Lower leg skin (tissue), 4 donors: ENCODE results near the gene CNOT4. TPM values are rescaled to one million over a fixed set of nuclear protein-coding genes. Genes with fewer than 3 reads are reported as not detected.

Experiments used
- DNase-seq, 2 donors: peaks; one replicate each; pipeline ENCODE4 v3.0.0-alpha.2; 2019; ENCODE audit warnings: low spot score in 2 of 2
- H3K4me3 ChIP-seq: fragments of 200-600 bp; sonication (generic); 2 replicates; pipeline ENCODE4 v1.5.1; 2017; ENCODE audit warnings: mild to moderate bottlenecking, low read depth; ENCODE audit not compliant: poor library complexity, severe bottlenecking
- POLR2A ChIP-seq, 2 donors: fragments of 450-650 bp; IDR thresholded peaks; one replicate each; pipeline ENCODE4 v1.6.1; 2016 to 2017; ENCODE audit warnings: antibody characterized with exemption in 2 of 2, mild to moderate bottlenecking in 1 of 2, moderate library complexity in 1 of 2
- WGBS, 2 donors: methylation state at CpG; one replicate each; pipeline ENCODE4 v1.1.5; 2018; 5-methylcytosine and 5-hydroxymethylcytosine counted together
- intact Hi-C: fragments of 100-400 bp; cut with DNase I; formaldehyde crosslinking; loops from one replicate; pipeline ENCODE4 v1.15.0; 2023; ENCODE audit warnings: low total_unique reads
- total RNA-seq, 4 donors: library from RNA; depleted of rRNA; stranded (reverse); fragments of >200 nt; gene quantifications; one replicate each; pipeline ENCODE4 v1.1.0, GENCODE V29; 2016
- TF ChIP-seq, protein P1 (sequence below), 3 donors: fragments of 450-650 bp; IDR thresholded peaks; one replicate each; pipeline ENCODE4 v1.5.1; 2016; ENCODE audit warnings: antibody characterized with exemption in 3 of 3, mild to moderate bottlenecking in 3 of 3, moderate library complexity in 2 of 3

Gene CNOT4
- total RNA-seq, 4 donors from 2014 or later: 13.4 to 20.4 (median 16.4) TPM

DNA sequence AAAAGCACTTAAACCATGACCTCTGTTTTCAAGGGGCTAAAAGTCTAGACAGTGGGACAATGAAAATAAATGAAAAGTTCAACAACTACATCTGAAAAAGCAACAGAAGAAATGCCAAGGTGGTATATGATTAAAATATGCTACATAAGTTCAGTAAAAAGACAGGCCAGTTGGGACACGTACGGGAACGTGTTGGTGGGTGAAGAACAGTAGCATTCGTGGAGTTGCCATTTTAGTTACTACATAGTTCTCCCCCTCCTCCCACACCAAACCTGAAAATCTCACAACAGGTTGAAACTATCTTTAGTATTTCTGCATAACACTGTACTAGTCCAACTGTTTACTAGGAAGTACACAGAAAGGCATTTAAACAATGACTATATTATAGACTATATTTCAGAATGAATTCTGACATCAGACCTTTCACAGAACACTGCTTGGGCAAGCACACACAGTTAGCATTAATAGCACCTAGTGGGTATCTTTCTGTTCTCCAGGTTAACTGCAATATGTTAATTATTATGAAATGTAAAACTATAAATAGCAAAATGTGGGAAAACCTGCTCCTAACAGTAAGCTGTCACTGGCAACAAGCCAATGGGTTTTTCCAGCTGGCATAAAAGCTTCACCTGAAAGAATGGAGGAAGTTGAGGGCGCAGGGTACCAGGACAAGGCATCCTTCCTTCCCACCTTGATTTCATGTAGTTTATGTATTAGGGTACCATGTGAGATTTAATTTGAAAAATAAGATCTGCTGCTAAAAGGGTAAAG, 141.3 kb downstream of the CNOT4 start:
- no peak for DNase-seq
- intact Hi-C loops: no loop called here
- WGBS, 2 donors: 67 to 71% methylated on average over 5 of the region's 5 CpGs
- TF ChIP-seq, protein P1, sequence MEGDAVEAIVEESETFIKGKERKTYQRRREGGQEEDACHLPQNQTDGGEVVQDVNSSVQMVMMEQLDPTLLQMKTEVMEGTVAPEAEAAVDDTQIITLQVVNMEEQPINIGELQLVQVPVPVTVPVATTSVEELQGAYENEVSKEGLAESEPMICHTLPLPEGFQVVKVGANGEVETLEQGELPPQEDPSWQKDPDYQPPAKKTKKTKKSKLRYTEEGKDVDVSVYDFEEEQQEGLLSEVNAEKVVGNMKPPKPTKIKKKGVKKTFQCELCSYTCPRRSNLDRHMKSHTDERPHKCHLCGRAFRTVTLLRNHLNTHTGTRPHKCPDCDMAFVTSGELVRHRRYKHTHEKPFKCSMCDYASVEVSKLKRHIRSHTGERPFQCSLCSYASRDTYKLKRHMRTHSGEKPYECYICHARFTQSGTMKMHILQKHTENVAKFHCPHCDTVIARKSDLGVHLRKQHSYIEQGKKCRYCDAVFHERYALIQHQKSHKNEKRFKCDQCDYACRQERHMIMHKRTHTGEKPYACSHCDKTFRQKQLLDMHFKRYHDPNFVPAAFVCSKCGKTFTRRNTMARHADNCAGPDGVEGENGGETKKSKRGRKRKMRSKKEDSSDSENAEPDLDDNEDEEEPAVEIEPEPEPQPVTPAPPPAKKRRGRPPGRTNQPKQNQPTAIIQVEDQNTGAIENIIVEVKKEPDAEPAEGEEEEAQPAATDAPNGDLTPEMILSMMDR (IDR thresholded peaks at IDR 0.05): no peak
- TF ChIP-seq POLR2A (IDR thresholded peaks at IDR 0.05): no peak
- H3K4me3 ChIP-seq: no peak overlapping the region

DNA sequence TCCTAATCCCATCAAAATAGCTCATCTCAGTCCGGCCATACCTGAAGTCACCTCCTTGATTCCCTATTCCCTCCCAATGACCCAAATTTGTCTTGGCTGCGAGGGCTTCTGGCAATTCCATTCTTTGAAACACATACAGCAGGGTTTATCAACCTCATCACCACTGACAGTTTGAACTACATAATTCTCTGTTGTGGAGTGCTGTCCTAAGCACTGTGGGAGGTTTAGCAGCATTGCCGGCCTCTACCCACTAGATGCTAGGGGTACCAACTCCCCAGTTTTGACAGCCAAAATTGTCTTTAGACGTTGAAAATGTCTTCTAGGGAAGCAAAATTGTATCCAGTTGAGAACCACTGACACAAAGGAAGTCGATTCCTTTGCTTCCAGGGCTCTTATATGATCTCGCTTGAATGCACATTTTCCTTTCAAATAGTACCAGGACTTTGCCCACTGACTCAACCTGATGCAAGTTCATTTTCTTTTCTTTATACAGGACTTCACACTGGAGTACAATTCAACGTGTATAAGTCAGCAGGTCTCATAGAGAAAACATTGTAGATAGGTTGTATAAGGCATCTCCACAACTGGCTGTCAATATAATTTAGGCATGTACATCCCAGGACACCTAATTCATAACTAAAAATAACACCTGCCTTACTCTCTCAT, 142.9 kb downstream of the CNOT4 start:
- TF ChIP-seq POLR2A (IDR thresholded peaks at IDR 0.05): no peak
- TF ChIP-seq, protein P1 (IDR thresholded peaks at IDR 0.05): no peak
- DNase-seq: no peak
- WGBS, 2 donors: 91 to 93% methylated on average over 7 of the region's 7 CpGs
- intact Hi-C loops: no loop called here
- H3K4me3 ChIP-seq: no peak overlapping the region

DNA sequence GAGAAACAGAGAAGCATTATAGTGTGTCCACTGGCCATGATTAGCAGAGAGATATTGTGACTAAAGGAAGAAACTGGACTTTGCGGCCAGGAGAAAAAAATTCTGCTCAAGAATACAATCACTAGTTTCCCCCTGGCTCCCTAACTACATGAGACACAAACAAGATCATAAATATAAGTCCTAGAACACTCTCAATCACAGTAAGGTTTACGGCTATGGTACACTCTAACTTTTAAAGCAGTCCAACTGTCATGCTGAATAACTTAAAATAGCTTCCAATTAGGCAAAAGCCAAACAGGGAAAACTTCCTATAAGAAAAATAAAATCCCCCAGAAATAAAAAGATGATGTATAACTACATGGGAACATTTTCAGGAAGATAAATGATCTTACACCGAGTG, 144.2 kb downstream of the CNOT4 start:
- DNase-seq: no peak
- H3K4me3 ChIP-seq: no peak overlapping the region
- 72 to 83% methylated on average over 3 of the region's 3 CpGs for WGBS, 2 donors
- intact Hi-C loops: no loop called here
- TF ChIP-seq, protein P1 (IDR thresholded peaks at IDR 0.05): no peak
- TF ChIP-seq POLR2A (IDR thresholded peaks at IDR 0.05): no peak

DNA sequence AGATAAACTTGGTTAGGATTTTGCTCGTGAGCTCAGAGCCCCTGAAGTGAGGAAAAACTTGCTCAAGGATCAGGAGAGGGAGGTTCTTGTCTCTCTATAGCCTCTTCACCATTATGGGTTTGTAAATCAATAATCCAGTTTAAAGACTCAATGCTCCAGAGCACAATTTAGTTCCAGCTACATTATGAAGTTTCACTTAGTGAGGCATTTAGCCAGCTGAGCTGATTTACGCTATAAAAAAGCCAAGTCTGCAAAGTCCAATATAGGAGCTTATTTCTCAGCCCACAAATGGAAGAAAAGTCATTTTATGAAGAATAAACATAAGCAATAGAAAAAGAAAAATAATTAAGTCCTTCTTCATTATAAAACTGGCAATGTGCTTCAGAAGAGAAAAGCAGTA, 145.7 kb downstream of the CNOT4 start:
- WGBS, 2 donors: 79 to 88% methylated on average over 2 of the region's 2 CpGs
- no peak for TF ChIP-seq POLR2A (IDR thresholded peaks at IDR 0.05)
- TF ChIP-seq, protein P1 (IDR thresholded peaks at IDR 0.05): no peak
- H3K4me3 ChIP-seq: no peak overlapping the region
- DNase-seq: no peak
- intact Hi-C loops: no loop called here

DNA sequence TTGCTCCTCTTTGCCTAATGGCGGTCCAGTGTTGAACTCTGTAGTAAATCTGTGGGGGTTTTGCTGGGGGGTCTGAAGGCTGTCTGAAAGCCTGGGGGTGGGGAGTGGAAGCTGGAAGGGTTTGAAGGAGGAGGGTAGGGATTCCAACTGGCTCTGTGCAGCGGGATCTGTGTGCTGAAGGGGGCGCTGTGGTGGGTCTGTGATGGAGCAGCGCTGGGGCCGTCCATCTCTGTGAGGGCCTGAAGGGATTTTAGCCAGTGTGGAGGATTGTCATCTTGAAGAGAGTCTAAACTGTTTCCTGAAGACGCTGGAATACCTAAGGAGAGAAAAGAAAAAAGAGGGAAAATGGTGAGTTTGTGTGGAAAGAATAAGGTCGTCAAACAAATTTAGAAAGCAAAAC, 147.0 kb downstream of the CNOT4 start:
- H3K4me3 ChIP-seq: no peak overlapping the region
- no peak for DNase-seq
- WGBS, 2 donors: 92 to 93% methylated on average over 7 of the region's 7 CpGs
- intact Hi-C loops: no loop called here
- TF ChIP-seq POLR2A (IDR thresholded peaks at IDR 0.05): no peak

DNA sequence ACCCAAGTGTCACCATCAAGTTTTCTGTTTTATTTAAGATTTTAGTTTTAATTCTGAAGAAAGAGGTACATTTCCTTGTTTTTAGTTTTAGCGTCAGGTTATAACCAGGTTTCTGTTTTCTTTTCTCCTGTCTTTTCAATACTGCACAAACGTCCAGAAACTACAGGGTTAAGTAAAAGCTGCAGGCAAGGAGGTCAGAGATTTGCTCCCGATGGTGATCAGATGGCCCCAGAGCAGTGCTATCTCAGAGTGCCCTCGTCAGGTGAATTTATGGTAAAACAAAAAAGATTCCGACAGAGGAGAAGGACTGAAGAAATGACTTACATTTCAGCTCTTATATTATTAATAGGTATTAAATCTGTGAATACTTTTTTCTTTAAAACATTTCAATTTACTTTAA, 148.1 kb downstream of the CNOT4 start:
- intact Hi-C loops: no loop called here
- no peak for TF ChIP-seq POLR2A (IDR thresholded peaks at IDR 0.05)
- TF ChIP-seq, protein P1 (IDR thresholded peaks at IDR 0.05): no peak

More for the DNA sequence above, 148.1 kb downstream of the CNOT4 start:
- 60 to 61% methylated on average over 5 of the region's 5 CpGs for WGBS, 2 donors
- no peak for DNase-seq
- no peak overlapping the region for H3K4me3 ChIP-seq
